ENCODE results near the gene PPP1R15B. TPM values are rescaled to one million over a fixed set of nuclear protein-coding genes. Genes with fewer than 3 reads are reported as not detected.

Gene PPP1R15B
- total RNA-seq, 1 donor from 2014 or later: 38.8 TPM

DNA sequence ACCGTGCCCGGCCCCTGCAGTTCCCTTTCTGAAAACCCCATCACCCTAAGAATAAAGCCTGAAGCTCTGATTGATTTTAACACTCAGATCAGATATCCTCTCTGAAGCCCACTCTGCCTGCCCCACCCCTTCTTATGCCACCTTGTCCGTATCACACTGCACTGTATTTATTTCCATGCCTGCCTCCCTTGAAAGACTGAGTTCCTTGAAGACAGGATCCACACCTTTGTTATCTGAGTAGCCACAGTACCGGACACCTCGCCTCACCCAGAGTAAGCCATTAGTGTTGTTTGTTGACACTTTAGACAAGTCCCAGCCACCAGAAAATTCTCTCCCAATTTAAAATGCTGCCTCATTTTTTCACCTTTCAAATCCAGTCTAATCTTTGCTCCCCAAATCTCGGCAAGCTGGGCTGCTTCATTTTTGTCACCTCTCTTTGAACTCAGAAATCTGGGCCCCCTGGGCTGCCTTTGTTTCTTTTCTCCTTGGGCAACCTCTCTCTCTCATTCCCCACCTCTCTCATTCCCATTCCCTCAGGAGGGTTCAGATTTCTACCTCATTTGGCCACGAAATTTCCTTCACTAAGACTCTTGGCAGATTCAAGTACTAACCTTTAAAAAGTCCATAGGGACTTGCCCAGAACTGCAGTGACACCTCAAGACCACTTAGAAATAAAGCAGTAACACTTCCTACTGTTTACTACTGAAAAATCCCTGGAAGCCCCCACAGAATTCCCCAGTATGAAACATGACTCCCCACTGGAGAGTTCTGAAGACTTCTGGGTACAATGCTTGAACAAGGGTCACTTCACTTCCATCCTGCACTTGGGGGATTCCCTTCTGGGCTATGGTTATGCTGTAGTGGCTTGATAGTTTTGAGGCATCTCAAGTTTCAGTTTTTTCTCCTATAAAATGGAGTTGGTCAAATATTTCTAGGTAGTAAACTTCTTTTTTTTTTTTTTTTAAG is 8.7 kb upstream of the PPP1R15B start:
- DNase-seq (ENCODE audit: low spot score): no peak

DNA sequence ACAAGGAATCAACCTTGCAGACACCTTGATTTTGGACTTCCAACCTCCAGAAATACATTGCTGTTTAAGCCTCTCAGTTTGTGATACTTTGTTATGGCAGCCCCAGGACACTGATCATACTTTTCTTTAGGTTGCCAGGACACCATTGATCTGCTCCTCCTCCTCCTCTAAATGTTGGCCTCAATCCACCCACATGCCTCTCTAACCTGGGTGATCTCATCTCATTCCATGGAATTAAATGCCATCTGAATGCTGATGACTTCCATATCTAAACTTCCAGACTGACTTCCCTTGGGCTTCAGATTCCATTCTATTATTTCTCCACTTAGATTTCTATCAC is 7.4 kb upstream of the PPP1R15B start:
- DNase-seq (ENCODE audit: low spot score): peak; percentile 71

DNA sequence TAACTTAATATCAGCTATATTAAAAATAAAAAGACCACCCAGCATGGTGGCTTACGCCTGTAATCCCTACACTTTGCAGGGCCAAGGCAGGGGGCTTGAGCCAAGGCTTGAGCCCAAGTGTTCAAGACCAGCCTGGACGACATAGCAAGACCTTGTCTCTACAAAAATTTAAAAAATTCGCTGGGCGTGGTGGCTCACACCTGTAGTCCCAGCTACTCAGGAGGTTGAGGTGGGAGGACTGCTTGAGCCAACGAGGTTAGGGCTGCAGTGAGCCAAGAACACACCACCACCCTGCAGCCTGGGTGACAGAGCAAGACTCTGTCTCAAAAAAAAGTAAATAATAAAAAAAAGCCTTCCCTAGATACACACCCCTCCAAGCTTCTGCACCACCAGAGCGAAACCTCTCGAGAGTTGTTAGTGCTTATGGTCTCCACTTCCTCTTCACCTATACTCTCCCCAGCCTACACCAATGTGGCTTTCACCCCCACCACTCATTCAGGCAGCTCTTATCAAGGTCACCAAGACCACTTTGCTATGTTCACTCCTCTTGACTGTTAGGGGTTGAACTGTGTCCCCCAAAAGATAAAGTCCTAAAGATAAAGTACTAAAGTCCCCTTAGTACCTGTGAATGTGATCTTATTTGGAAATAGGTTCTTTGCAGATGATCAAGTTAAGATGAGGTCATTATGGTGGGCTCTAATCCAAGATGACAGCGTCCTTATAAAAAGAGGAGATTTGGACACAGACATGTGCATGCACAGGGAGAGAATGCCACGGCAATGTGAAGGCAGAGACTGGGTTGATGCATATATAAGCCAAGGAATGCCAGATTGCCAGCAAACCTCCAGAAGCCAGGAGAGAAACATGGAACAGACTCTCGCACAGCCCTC is 6.8 kb upstream of the PPP1R15B start:
- no peak for DNase-seq (ENCODE audit: low spot score)

DNA sequence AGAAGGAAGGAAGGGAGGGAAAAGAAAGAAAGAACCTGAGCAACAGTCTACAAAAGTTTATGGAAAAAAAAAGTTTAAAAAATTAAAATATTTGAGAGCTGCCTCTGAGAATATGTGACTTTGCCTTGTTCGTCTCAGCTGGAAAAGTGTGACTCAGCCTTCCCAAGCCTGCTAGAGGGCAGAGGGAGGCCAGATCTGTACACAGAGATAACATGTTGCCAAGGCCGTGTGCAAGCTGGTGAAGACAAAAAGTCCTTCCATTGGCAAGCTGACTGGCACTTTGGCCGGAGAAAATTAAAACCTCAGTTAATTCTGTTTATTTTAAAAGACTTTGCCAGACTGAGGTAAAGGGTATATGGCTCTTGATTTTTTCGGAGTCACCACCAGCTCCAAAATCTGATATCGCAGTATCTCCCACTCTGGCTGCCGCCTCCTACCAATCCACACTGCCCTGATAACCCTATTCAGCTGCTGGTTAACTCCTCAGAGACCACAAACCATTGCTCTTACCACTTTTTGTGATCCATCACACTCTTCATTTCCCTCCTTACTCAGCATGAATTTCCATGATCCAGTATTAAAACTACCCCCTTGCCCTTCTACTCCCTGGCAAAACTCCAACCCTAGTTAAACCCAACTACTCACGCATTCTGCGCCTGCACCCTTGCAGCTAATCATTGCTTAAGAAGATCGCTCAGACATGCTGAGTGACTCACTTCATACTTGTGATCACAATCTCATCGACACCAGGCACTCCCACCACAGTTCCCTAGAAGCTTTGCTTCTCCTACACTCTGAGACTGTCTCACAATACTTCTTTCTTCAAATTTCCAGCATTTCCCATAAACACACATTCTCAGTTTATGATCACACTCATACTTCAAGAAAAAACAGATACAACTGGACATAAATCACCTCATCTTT is 5.7 kb upstream of the PPP1R15B start:
- peak; percentile 83 for DNase-seq (ENCODE audit: low spot score)

DNA sequence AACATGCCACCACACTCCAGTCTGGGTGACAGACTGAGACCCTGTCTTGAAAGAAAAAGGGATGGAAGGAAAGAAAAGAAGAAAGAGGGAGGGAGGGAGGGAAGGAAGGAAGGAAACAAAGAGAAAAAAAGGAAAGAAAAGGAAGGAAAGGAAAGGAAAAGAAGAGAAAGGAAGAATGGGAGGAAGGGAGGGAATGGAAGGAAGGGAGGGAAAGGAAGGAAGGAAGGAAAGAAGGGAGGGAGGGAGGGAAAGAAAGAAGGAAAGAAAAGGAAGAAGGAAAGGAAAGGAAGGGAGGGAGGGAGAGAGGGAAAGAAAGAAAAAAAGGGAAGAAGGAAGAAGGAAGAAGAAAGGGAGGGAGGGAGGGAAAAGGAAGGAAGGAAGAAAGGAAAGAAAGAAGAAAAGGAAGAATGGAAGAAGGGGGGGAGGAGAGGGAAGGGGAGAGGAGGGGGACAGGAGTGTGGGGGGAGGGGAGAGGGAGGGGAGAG is 5.0 kb upstream of the PPP1R15B start:
- DNase-seq (ENCODE audit: low spot score): no peak

DNA sequence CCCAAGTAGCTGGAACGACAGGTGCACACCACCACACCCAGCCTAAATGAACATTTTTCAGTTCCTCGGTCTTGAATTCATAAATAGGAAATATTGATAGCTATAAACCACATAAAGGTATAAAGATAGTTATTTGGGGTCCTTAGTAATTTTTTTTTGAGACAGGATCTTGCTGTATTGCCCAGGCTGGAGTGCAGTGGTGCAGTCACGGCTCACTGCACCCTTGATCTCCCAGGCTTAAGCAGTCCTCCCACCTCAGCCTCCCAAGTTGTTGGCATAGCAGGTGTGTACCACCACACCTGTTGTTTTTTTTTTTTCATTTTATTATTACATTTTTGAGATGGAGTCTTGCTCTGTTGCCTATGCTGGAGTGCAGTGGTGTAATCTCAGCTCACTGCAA is 3.7 kb upstream of the PPP1R15B start:
- no peak for DNase-seq (ENCODE audit: low spot score)

DNA sequence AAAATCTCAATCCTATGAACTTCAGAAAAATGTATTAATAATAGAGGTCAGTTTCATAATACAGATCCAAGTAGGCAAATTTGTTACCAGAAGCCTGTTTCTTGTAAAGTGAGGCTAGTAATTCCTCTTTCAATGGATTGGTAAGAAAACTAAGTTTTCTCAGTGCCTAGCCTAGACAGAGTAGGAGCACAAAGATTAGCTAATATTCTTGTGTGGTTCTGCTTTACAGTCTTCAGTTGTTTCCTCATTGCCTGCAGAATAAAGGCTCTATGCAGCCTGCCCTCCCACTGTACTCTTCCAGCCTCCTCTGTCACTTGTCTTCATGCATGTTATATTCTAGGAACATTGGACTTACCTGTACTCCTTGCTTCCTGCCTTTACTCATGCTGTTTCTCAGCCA is 2.4 kb upstream of the PPP1R15B start:
- DNase-seq (ENCODE audit: low spot score): no peak

DNA sequence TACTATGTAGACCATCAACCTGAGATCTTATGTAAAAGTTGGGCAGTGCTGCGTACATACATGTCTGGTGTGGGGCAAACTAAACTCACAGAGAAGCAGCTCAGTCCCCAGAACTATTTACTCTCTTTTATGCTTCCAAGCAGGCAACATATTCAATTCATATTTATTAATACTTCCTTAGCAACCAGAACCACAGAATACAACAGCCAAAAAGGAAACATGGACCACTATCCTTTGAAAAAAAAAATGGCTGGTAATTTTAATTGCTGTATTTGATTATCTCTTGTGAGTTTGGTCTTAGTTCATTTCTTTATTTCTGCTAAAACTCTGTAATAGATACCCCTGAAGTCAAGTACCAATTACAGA is 1.5 kb upstream of the PPP1R15B start:
- DNase-seq (ENCODE audit: low spot score): no peak

DNA sequence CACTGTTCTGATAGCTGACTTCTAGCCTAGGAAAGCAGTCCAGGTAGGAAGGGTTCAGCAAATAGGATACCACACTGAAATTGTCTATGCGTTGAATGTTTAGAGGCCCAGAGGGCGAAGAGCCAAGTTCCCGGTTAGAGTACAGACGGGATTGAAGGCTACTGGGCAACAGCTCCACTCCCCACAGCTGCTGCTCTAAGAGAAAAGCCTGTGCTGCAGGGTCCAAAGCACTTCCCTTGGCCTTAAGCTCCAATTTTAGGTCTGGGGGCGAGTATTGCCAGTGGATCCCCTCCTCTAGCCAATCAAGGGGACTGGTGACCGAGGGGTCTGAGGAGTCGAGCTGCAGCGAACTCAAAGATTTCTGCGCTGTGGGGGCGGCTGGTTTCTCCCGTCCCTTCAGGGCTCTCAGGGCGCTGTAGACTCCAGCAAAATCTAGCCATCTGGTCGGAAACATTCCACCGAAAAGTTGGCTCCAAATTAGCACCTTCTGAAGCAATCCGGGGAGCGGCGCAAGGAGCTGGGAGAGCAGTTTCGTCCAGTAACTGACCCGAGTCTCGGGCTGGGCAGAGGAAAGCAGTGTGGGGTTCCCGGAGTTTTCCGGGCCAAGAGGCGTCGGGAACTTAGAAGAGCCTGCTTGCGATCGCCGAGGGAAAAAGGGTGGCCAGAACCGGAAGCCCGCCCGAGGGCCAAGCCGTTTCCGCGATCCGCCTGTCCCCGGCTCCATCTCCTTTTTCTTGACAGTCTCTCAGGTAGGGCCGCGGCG is 748 bp downstream of the PPP1R15B start:
- DNase-seq (ENCODE audit: low spot score): peak; percentile 35

DNA sequence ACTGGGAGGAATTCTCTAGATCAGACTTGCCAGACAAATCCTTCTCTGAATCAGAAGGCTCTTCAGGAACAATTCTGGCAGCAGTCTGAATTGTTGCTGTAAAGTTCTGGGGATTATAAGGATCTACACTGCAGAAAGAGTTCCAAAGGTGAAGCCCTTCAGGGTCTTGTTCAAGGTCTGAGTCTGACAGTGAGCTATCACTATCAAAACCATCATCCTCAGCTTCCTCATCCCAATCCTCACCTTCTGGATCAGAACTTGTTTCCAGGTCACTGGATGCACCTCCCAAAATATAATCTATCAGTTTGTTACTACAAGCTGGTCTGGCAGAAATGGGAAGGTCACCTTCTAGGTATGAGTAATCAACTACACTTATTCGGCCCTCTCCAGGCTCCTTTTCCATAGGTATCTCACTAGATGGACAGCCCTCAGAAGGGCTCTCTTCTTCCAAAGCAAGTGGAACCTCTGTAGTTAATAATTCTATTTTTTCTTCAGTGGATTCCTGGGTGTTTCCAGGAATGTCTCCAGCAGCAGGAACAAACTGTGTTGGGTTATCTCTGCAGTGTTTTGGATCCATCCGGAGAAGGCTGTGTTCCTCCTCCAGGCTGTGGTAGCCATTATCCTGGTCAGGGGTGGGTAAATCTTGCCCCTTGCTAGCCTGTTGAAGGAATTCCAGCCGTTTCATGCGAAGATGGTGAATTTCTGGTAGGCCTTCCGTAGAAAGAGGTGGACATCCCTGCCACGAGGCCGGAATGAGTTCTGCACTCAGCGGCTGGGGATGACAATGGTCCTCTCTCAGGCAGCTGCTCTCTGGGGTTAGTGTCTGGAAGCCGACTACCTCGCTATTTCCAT is 1.6 kb downstream of the PPP1R15B start:
- no peak for DNase-seq (ENCODE audit: low spot score)

DNA sequence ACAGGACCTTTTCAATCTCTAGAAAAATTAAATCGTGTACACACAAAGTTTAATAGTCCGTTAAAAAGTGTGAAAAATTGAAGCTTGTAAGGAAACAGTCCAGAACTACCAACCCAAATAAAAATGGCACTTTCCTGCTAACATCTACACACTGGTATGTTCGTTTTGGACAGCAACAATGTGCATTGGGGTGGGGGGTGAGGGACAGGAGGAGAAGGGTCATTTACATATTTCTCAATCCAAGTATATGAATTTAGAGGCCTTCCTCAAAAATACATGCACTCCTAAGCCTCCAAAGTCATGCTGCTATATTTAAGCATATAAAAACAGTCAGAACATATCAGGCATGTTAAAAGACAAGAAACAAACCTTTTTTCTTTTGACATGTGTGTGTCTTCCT is 2.5 kb downstream of the PPP1R15B start:
- DNase-seq (ENCODE audit: low spot score): no peak

DNA sequence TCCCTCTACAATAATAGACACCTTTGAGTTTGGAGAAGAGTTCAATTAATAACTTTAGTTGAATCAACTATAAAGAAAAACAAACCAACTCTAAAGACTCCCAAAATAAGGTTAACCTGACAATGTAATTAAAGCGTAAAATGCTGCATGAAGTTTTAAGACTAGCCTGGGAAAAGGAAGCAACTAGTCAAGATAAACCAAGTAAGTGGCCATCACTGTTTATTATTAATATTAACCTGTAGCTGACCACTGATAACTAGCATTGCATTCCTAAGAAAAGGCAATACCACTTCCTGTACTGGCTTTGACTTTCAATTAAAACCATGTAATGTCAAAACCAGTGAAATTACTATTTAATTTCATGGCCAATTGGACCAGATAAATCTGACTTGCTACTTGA is 3.0 kb downstream of the PPP1R15B start:
- DNase-seq (ENCODE audit: low spot score): no peak

DNA sequence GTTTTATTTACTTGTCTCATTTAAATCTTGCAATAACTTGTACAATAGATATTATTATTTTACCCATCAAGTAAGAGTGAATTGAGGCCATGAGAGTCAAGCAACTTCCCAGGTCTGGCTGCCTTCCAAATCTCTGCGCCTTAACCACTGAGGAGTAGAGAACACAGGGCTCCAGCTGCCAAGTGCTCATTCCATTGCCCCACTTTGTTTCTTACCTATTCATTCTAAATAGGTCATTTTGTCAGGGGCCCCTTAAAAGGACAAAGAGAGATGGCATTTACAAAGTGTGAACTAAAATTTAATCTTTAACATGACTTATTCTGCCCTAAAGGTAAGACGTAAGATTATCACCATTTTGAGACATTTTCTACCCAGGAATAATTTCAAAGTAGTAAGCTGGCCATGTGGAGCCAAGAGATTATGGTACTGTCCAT is 3.5 kb downstream of the PPP1R15B start:
- peak; percentile 70 for DNase-seq (ENCODE audit: low spot score)

DNA sequence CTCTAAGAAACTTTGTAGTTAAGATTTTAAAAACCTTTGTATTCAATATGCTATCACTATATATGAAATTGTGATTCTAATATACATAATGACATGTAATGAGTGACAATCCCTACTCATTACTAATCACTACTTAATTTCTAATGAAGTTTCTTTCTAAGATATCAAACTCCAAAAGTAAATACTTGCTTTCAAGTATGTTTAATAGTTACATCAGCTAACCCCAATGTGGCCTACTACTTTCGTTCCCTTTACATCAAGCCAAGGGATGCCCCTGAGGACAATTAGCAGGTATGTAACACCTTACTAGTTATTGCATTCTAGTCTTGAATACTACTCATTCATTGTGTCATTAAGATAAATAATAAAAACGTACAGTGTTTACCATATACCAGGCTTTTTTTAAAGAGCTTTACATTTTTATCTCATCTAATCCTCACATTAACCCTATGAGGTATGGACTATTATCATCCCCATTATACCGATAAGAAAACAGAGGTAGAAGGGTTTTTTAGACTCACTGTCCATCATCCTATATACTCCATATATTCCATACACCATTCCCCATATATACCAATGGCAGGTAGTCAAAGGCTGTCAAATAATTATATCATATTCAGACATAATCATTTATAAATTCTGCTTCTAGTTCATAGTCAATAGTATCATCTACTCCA is 4.2 kb downstream of the PPP1R15B start:
- no peak for DNase-seq (ENCODE audit: low spot score)

DNA sequence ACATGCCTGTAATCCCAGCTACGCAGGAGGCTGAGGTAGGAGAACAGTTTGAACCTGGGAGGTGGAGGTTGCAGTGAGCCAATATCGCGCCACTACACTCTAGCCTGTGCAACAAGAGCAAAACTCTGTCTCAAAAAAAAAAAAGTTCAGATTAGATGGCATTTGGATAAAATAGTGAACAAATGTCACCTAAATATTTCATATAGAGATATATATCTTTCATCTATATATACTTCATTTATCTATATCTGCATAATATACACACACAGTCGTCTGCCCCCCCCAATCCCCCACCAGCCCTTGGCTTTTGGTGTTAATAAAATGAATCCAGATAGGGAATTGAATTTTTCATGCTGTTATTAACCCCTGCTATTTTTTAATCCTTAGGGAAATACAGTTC is 5.0 kb downstream of the PPP1R15B start:
- DNase-seq (ENCODE audit: low spot score): no peak

DNA sequence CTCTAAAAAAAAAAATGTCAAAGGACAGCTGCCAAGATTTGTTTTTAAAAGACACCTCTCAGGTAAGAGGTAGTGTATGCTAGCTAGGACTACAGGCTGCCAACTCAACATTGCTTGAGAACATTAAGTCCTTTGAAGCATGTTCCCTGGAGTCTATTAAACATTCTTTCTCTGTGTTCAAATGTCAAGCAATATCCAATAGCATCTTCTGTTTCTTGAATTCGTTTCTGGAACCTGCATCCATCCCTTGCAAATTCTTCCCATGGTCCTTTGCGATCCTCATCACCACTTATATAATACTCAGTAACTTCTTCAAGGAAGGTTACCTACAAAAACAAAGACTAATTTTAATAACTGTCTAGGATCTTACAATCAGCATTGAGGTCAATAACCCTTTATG is 5.6 kb downstream of the PPP1R15B start:
- DNase-seq (ENCODE audit: low spot score): no peak

DNA sequence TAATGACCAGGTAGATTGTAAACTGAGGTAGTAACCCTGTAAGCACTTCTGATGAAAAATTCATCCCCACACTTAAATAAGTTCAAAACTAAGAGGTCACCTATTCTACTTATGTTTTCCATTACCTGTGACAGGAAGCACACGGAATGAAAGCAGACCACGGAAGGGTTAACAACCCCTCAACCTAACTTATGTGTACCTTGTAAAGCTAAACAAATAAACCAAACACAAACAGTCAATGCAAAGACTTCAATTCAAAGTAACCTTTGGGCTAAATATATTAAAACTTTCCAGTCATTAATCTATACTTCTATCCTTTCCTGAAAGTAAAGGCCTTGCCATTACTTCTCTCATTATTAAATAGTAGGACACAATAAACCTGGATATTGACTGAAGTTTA is 7.0 kb downstream of the PPP1R15B start:
- no peak for DNase-seq (ENCODE audit: low spot score)

DNA sequence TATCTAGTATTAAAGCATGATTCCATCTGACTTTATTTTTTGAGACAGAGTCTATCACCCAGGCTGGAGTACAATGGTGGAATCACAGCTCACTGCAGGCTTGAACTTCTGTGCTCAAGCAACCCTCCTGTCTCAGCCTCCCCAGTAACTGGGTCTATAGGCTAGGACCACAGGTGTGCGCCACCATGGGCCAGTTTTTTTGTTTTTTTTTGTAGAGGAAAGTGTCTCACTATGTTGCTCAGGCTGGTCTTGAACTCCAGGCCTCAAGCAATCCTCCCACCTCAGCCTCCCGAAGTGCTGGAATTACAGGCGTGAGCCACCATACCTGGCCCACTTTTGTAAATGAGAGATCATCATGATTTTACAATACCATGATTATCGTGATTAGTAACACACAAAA is 9.2 kb downstream of the PPP1R15B start:
- DNase-seq (ENCODE audit: low spot score): no peak

DNA sequence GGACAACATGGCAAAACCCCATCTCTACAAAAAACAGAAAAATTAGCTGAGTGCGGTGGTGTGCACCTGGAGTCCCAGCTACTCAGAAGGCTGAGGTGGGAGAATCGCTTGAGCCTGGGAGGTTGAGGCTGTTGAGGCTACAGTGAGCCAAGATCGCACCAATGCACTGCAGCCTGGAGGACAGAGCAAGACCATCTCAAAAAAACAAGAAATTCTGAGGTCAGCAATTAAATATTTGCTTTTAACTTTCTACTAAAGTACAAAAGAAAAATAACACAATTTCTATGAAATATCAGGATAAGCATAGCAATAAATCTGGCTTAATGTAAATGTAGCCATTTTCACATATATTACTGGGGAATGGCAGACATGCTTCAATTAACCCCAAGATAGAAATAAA is 9.9 kb downstream of the PPP1R15B start:
- DNase-seq (ENCODE audit: low spot score): no peak

Measured in mucosa of gallbladder (tissue), 1 donor.